PFSK-1 (cell line): ENCODE results near the gene ZPBP2.

Experiments used
- FOXP2 ChIP-seq: optimal IDR thresholded peaks from 2 replicates; pipeline ENCODE3; 2011; ENCODE audit warnings: borderline replicate concordance, control low read depth, inconsistent platforms; ENCODE audit not compliant: insufficient read depth; ENCODE audit errors: extremely low read length, extremely low read depth
- POLR2AphosphoS5 ChIP-seq: IDR thresholded peaks from 2 replicates; pipeline ENCODE4 v1.6.1; 2012; ENCODE audit warnings: low read depth, mild to moderate bottlenecking, control low read depth, low read length, moderate library complexity
- SIN3A ChIP-seq: IDR thresholded peaks from 2 replicates; pipeline ENCODE4 v1.6.1; 2012; ENCODE audit warnings: mild to moderate bottlenecking, low read length, moderate library complexity, borderline replicate concordance; ENCODE audit not compliant: insufficient read depth
- TAF1 ChIP-seq: IDR thresholded peaks from 2 replicates; pipeline ENCODE4 v1.6.1; 2012; ENCODE audit warnings: low read length, control low read depth, borderline replicate concordance; ENCODE audit not compliant: insufficient read depth
- TF ChIP-seq, protein P1 (sequence below), 2 experiments: IDR thresholded peaks; 2 replicates each; pipeline versions ENCODE4 v1.6.1 to v1.8.0; 2011 to 2012; ENCODE audit warnings: low read depth in 2 of 2, low read length in 2 of 2, control low read depth in 1 of 2, inconsistent platforms in 1 of 2, mild to moderate bottlenecking in 1 of 2, moderate library complexity in 1 of 2; ENCODE audit not compliant: insufficient read depth in 1 of 2

ZPBP2 gene

DNA sequence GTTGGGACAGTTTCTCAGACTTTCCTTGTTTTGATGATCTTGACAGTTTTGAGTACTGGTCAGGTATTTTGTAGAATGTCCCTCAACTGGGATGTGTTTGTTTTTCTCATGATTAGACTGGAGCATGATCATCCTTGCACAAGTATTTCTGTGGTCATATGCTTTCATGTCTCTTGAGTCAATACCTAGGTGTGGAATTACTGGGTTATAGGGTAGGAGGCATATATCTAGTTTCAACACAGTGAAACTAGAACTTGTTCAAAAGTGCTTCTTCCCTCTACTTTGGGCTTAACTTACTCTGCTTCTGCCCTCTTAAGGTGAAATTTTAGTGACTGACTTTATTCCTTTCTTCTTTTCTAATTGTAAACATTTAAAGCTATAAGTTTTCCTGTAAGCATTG, 34.0 kb upstream of the ZPBP2 start:
- TF ChIP-seq SIN3A: no peak
- TF ChIP-seq TAF1: no peak
- TF ChIP-seq FOXP2: no peak
- no peak for TF ChIP-seq POLR2AphosphoS5
- TF ChIP-seq, protein P1, sequence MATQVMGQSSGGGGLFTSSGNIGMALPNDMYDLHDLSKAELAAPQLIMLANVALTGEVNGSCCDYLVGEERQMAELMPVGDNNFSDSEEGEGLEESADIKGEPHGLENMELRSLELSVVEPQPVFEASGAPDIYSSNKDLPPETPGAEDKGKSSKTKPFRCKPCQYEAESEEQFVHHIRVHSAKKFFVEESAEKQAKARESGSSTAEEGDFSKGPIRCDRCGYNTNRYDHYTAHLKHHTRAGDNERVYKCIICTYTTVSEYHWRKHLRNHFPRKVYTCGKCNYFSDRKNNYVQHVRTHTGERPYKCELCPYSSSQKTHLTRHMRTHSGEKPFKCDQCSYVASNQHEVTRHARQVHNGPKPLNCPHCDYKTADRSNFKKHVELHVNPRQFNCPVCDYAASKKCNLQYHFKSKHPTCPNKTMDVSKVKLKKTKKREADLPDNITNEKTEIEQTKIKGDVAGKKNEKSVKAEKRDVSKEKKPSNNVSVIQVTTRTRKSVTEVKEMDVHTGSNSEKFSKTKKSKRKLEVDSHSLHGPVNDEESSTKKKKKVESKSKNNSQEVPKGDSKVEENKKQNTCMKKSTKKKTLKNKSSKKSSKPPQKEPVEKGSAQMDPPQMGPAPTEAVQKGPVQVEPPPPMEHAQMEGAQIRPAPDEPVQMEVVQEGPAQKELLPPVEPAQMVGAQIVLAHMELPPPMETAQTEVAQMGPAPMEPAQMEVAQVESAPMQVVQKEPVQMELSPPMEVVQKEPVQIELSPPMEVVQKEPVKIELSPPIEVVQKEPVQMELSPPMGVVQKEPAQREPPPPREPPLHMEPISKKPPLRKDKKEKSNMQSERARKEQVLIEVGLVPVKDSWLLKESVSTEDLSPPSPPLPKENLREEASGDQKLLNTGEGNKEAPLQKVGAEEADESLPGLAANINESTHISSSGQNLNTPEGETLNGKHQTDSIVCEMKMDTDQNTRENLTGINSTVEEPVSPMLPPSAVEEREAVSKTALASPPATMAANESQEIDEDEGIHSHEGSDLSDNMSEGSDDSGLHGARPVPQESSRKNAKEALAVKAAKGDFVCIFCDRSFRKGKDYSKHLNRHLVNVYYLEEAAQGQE (IDR thresholded peaks at IDR 0.05; ENCODE audit: insufficient read depth in 1 of 2, low read depth in 2 of 2, low read length in 2 of 2): no peak

- TF ChIP-seq POLR2AphosphoS5: no peak
- TF ChIP-seq, protein P1 (IDR thresholded peaks at IDR 0.05; ENCODE audit: insufficient read depth in 1 of 2, low read depth in 2 of 2, low read length in 2 of 2): no peak
- TF ChIP-seq SIN3A: no peak
- no peak for TF ChIP-seq TAF1
- no peak for TF ChIP-seq FOXP2
Observed at GRCh38 chr17:39835038-39835786, 32.8 kb upstream of the ZPBP2 start.

DNA sequence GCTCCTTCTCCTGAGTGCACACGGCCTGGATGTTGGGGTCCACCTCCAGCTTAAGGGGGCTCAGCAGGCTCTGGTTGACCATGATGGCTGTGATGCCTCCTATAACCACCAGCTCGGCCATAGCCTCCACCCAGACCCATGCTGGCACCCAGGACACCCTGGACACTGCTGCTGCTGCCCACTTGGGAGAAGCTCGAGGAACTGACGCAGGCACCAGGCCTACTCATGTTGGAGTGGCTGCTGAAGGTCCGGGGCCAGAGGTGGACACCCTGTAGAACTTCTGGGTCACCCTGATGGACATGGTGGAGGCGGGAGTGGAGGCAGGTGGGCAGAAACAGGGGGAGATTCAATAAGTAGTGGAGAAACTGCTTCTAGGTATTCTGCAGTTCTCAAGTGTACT, 31.9 kb upstream of the ZPBP2 start:
- TF ChIP-seq TAF1 (no peak), SIN3A (no peak), FOXP2 (no peak), POLR2AphosphoS5 (no peak)
- TF ChIP-seq, protein P1 (IDR thresholded peaks at IDR 0.05; ENCODE audit: insufficient read depth in 1 of 2, low read depth in 2 of 2, low read length in 2 of 2): no peak

DNA sequence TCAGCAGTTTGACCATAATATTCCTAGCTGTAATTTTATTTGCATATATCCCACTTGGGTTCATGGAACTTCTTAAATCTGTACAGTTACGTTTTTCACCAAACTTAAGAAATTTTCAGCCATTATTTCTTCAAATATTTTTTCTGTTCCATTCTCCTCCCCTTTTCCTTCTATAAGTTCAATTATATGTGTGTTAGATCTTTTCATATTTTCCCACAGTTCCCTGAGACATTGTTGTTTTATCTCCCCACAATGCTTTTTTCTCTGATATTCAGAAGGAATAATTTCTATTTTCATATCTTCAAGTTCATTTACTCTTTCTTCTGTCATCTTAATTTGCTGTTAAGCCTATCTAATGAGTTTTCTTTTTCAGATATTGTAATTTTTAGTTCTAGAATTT, 29.9 kb upstream of the ZPBP2 start:
- TF ChIP-seq TAF1 (no peak), FOXP2 (no peak), POLR2AphosphoS5 (no peak), SIN3A (no peak)
- TF ChIP-seq, protein P1 (IDR thresholded peaks at IDR 0.05; ENCODE audit: insufficient read depth in 1 of 2, low read depth in 2 of 2, low read length in 2 of 2): no peak

- TF ChIP-seq POLR2AphosphoS5 (no peak), TAF1 (no peak), SIN3A (no peak), FOXP2 (no peak)
- TF ChIP-seq, protein P1 (IDR thresholded peaks at IDR 0.05; ENCODE audit: insufficient read depth in 1 of 2, low read depth in 2 of 2, low read length in 2 of 2): no peak
Observed at GRCh38 chr17:39838784-39839183, 29.2 kb upstream of the ZPBP2 start.
